SU-DHL-6 (cell line): Measurements from ENCODE around the gene EXOC3.
A peak's percentile ranks its signal among the peaks of the same experiment; 100 is the strongest.

Experiments used
- H2AFZ ChIP-seq: fragments of 200-600 bp; sonication (generic); 2 replicates; pipeline ENCODE4 v1.6.1; 2014; ENCODE audit warnings: low read depth, mild to moderate bottlenecking, moderate library complexity, mixed read lengths, antibody characterized with exemption, low read length; ENCODE audit not compliant: severe bottlenecking
- H3F3A ChIP-seq: fragments of 200-600 bp; shearing (Covaris generic); 2 replicates; pipeline ENCODE4 v1.6.0; 2016; ENCODE audit warnings: antibody characterized with exemption, mild to moderate bottlenecking; ENCODE audit not compliant: insufficient read depth
- H3K27ac ChIP-seq: fragments of 200-600 bp; sonication (generic); 2 replicates; pipeline ENCODE4 v1.5.1; 2016; ENCODE audit warnings: low read depth, mild to moderate bottlenecking, low read length, moderate library complexity, mixed read lengths
- H3K27me3 ChIP-seq: fragments of 200-600 bp; sonication (generic), shearing (Covaris generic); 2 replicates; pipeline ENCODE4 v1.6.0; 2014; ENCODE audit warnings: mild to moderate bottlenecking, low read length
- H3K36me3 ChIP-seq: fragments of 200-600 bp; sonication (generic); 2 replicates; pipeline ENCODE4 v1.6.1; 2014; ENCODE audit warnings: mild to moderate bottlenecking, low read length, mixed read lengths
- H3K4me2 ChIP-seq: fragments of 300-600, 200-600 bp; shearing (Covaris generic), sonication (generic); 2 replicates; pipeline ENCODE4 v1.6.0; 2014; ENCODE audit warnings: low read length, low read depth, mild to moderate bottlenecking; ENCODE audit not compliant: poor library complexity, severe bottlenecking
- H3K4me3 ChIP-seq: fragments of 200-600 bp; sonication (generic); 2 replicates; pipeline ENCODE4 v1.5.1; 2014; ENCODE audit warnings: antibody characterized with exemption, low read length, mild to moderate bottlenecking, mixed read lengths; ENCODE audit not compliant: insufficient read depth, poor library complexity, severe bottlenecking
- H3K79me2 ChIP-seq: fragments of 200-600 bp; sonication (generic); 2 replicates; pipeline ENCODE4 v1.6.1; 2014; ENCODE audit warnings: mild to moderate bottlenecking, low read length, moderate library complexity; ENCODE audit not compliant: insufficient read depth
- H3K9ac ChIP-seq: fragments of 200-600 bp; sonication (generic); 2 replicates; pipeline ENCODE4 v1.7.0; 2014; ENCODE audit warnings: mild to moderate bottlenecking, low read length
- H3K9me2 ChIP-seq: fragments of 200-600 bp; sonication (generic); replicated peaks from 2 replicates; pipeline ENCODE4 v1.6.1; 2014; ENCODE audit warnings: low read length; ENCODE audit not compliant: insufficient read depth
- H3K9me3 ChIP-seq: fragments of 200-600 bp; sonication (generic); 2 replicates; pipeline ENCODE4 v1.6.1; 2014; ENCODE audit warnings: low read length, mixed read lengths; ENCODE audit not compliant: insufficient read depth
- H4K20me1 ChIP-seq: fragments of 200-600 bp; sonication (generic); 2 replicates; pipeline ENCODE4 v1.6.1; 2014; ENCODE audit warnings: low read depth, mild to moderate bottlenecking, antibody characterized with exemption, low read length, moderate library complexity, mixed read lengths
- EZH2phosphoT487 ChIP-seq: fragments of 200-600 bp; sonication (generic), shearing (Covaris generic); conservative IDR thresholded peaks from 2 replicates; pipeline ENCODE4 v1.6.1; 2018; ENCODE audit warnings: mild to moderate bottlenecking, antibody characterized with exemption, low read length, moderate library complexity, mixed read lengths
- TF ChIP-seq, protein P1 (sequence below): fragments of 200-600 bp; sonication (generic); IDR thresholded peaks from one replicate; pipeline ENCODE4 v1.5.1; 2017; ENCODE audit warnings: antibody characterized with exemption, mild to moderate bottlenecking, low read length, moderate library complexity; ENCODE audit not compliant: insufficient read depth, poor library complexity, severe bottlenecking

The EXOC3 gene

DNA sequence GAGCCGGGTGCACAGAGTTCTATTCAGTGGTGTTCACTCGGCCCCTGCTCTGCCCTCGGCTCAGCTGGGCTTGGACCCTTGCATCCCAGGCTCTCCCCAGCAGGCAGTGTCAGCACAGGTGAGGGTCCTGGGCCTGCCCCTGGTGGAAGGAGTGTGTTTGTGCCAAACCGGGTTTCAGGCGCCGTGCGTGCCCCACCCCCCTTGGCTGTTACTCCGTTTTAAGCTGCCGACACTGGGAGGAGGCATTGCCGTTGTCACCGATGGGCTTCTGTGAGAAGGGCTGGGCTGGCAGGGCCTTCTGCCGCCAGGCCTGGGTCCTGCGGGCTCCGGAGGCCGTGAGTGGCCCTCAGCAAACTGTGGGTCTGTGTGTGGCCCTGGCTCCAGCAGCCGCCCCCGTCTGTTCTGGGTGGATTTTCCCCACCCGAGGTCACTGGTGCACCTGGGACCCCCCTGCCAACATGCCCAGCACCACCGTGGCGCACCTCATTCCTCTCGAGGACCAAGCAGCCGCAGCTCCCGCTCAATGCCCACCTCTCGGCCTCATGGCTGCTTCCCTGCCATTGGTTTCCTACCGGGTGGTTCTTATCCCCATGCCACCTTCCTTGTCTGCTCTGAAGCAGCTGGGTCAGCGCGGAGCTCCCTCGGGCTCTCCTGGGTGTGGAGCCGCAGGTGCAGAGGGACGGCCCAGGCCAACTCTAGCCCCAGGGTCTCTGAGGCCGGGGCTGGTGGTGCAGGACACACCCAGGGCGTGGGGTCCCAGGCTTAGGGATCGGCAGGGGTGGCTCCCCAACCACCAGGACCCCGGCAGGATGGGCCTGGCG is 44.3 kb upstream of the EXOC3 start:
- Histone ChIP-seq H3K36me3 (no peaks in the 10 kb centered on the region), H3K27ac (peak overlapping the region; percentile 92), H3K27me3 (no peaks in the 10 kb centered on the region), H3K9ac (peak overlapping the region; percentile 45), H3K9me2 (no peaks in the 10 kb centered on the region), H3K79me2 (no peaks in the 10 kb centered on the region), H3K9me3 (no peaks in the 10 kb centered on the region), H2AFZ (no peak overlapping the region), H4K20me1 (no peaks in the 10 kb centered on the region), H3F3A (peaks cover 23% of the 10 kb centered on the region), H3K4me2 (peak overlapping the region; percentile 38), H3K4me3 (no peak overlapping the region)
- TF ChIP-seq EZH2phosphoT487: no peak
- TF ChIP-seq, protein P1, sequence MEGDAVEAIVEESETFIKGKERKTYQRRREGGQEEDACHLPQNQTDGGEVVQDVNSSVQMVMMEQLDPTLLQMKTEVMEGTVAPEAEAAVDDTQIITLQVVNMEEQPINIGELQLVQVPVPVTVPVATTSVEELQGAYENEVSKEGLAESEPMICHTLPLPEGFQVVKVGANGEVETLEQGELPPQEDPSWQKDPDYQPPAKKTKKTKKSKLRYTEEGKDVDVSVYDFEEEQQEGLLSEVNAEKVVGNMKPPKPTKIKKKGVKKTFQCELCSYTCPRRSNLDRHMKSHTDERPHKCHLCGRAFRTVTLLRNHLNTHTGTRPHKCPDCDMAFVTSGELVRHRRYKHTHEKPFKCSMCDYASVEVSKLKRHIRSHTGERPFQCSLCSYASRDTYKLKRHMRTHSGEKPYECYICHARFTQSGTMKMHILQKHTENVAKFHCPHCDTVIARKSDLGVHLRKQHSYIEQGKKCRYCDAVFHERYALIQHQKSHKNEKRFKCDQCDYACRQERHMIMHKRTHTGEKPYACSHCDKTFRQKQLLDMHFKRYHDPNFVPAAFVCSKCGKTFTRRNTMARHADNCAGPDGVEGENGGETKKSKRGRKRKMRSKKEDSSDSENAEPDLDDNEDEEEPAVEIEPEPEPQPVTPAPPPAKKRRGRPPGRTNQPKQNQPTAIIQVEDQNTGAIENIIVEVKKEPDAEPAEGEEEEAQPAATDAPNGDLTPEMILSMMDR: no peak

DNA sequence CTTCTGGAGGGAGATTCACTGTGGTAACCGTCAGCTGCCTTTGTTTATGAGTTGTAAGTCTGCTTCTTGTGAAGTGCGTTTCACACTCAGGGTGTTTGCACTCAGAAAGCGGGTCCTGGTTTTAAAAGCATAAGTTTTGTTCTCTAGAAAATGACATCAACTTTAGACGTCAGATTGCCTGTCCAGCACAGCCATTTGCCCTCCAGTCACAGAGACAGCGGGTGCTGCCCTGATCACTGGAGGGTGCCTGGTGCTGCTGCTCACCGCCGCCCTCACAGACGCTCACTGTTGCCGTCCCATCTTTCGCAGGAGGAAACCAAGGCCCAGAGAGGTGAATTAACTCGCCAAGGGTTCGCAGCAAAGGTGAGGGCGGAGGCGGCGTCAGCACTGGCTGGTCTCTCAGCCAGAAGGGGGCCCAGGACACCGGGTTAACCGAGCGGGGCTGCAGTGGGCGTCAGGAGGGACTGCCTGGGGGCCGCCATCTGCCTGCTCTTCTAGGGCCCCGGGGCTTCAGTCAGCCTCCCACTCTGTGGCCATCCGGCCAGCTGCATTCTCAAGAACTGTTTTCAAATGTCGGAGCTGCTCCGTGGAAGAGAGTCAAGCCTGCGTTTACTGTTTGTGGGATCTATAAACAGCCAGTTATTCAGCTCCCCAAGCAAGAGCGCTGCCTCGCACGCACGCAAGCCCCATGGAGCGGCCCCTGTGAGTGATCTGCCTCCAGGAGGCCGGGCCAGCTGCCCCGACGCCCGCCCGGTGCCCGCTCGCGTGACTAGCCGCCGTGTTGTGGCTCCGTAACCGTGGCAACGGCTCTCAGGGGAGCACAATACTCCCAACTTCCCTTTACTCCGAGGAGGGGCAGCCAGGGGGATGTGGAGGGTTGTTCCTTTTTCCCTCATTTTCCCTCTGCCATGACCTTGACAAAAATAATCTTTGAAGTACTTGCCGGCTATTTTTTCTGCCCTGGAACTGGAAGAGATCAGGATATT is 43.4 kb upstream of the EXOC3 start:
- H3K9ac ChIP-seq: peak overlapping the region; percentile 45
- peaks cover 23% of the 10 kb centered on the region for H3F3A ChIP-seq
- H3K4me2 ChIP-seq: peak overlapping the region; percentile 38
- no peaks in the 10 kb centered on the region for H4K20me1 ChIP-seq
- H3K4me3 ChIP-seq: no peak overlapping the region
- no peaks in the 10 kb centered on the region for H3K36me3 ChIP-seq
- H3K79me2 ChIP-seq: no peaks in the 10 kb centered on the region
- H3K27me3 ChIP-seq: no peaks in the 10 kb centered on the region
- TF ChIP-seq EZH2phosphoT487: no peak
- TF ChIP-seq, protein P1: no peak
- peak overlapping the region; percentile 1 for H2AFZ ChIP-seq
- no peaks in the 10 kb centered on the region for H3K9me2 ChIP-seq
- no peaks in the 10 kb centered on the region for H3K9me3 ChIP-seq
- H3K27ac ChIP-seq: peak overlapping the region; percentile 92

DNA sequence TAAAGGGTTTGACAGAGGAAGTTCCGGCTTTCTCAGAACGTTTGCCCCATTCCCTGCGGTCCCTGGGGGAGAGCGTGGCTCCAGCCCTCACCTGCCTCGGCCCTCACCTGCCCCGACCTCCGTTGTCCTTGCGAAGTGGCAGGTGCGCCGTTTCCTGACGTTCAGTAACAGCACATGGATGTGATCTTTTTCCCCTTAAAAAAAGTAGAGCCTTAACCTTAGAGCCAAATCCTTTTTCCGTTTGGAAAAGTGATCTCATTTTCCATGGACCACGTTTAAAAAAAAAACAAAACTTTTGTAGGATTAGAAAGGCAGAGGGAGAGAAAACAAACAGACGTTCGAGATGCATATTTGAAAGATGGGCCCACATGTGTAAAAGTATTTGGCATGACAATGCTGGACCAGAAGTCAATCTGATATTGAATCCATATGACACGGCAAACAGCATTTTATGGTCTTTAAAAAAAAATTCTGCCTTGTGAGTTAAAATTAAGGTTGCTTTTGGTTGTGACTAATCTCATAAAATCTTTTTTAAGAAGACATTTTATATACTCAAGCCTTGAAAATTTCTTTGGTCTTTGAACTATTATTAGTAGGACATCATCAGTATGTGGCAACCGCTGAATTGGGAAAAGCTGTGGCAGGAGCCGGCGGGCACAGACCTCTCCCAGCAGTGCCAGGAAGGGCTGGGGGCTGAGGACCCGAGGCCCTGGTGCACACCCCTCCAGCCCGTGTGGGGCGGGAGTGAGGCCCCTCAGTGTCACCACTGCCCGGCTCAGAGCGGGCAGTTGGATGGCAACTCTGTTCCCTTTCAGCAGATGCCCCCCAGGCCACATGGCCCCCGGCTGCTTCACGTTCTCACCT is 42.5 kb upstream of the EXOC3 start:
- Histone ChIP-seq H3K79me2 (no peaks in the 10 kb centered on the region), H3K9ac (peak overlapping the region; percentile 45; the same call in 1 of the 2 replicates), H3K9me2 (no peaks in the 10 kb centered on the region), H3K9me3 (no peaks in the 10 kb centered on the region), H3K27me3 (no peaks in the 10 kb centered on the region), H2AFZ (peak overlapping the region; percentile 1), H3K27ac (peak overlapping the region; percentile 92), H3K4me2 (peak overlapping the region; percentile 38), H3K4me3 (no peak overlapping the region), H3K36me3 (no peaks in the 10 kb centered on the region), H4K20me1 (no peaks in the 10 kb centered on the region), H3F3A (peaks cover 23% of the 10 kb centered on the region)
- TF ChIP-seq, protein P1: no peak
- TF ChIP-seq EZH2phosphoT487: no peak
